Measurements from ENCODE around the gene JAML.

JAML gene

GRCh38 chr11:118239509-118240205 is 14.8 kb upstream of the JAML start:
- DNase-seq, result no peak

DNA sequence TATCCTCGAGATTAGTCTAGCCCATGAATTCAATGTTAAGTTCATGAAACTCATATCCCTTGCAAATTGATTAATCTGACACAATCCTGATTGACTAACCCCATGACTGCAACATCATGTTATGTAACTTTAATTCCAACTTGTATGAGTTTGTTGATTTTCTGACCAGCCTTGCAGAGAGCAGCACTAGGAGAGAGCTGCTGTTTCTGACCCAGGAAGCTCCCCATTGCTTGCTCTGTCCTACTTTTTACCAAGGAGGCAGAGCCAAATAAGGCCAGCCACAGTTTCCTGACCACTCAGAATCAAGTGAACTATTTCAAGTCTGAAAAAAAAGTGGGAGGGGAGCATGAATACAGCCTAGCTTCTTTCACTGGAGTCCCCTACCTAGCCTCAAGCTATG is 14.1 kb upstream of the JAML start:
- DNase-seq, result peak in 1 of 3 donors; percentile 38

DNA sequence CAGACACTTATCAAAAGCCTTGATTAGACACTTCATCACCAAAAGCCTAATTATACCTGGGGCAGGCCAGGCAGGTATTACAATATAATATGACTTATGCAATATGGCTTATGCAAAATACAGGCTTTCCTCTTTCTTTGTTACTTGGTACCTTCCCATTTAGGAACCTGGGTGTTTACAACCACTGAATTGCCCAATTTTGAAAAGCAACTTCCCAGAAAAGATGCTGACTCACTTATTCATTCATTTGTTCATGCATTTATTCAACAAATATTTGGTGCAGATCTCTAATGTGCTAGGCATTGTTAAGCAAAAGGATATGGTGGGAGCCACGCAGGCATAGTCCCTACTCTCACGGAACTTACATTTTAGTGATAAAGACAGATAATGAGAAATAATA is 13.6 kb upstream of the JAML start:
- peak in 2 of 3 donors; percentile 60 for DNase-seq

DNA sequence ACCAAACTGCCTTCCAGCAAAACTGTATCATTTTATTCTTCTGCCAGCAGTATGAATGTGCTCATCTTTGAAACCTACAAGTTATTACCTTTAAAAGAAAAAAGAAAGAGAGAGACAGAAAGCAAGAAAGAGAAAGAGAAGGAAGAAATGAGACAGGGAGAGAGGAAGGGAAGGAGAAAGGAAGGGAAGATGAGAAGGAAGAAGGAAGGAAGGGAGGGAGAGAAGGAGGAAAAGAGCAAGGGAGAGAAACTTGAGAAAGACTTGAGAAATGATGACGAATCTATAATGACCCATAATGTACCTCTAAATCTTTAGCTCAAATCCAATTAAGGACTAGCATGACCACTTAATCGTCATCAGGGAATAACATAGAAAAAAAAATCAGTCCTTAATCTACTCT is 11.4 kb upstream of the JAML start:
- no peak for DNase-seq

DNA sequence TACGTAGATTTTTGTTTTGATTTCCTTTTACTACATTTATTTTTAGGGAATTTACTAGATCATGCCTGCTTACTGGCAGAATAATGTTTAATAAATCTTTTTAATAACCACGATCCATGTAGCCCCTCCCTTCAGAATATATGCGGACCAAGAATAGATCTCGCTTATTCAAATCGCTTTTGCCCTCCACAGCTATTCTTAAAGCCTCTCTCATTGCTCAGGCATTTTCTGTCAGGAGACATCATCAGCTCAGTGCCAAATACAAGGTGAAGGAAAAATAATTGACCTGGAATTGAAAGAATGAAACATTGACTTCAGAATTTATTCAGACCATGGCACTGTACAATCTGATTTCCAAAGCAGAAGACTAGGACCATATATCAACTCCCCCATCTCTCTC is 10.0 kb upstream of the JAML start:
- no peak for DNase-seq

GRCh38 chr11:118233850-118234249 is 9.0 kb upstream of the JAML start:
- DNase-seq, result no peak

DNA sequence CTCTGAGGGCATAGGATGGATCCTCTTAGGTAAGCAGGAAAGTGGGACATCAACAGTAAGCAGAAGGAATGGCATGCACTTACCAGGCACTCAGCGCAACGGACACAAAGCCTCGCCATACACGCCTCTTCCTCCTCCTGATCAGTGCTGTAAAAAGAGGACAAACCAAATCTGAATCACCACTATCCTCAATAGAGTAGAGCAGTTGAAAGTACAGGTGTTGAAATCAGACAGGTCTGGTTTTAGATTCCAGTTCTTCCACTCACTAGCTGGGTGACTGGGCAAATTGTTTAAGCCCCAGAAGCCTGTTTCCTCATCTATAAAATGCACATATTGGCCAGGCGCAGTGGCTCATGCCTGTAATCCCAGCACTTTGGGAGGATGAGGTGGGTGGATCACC is 8.6 kb upstream of the JAML start:
- DNase-seq, result no peak

DNA sequence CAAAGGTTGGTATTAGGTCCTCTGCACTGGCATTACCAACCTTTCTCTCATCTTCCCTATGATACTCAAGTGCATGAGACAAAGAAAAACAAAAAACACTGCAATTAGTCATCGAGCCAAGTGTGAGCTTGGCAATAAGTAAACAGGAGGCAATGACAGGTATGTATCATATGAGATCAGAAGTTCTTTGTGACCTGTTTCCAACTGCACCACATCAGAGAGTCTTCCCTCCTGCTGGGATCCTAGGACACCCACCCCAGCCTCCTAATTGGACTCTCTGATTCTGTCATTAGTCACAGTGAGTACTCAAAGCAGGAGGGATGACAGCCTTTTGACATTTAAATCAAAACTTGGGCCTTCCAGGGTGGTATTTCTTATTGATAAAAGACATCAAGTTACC is 7.8 kb upstream of the JAML start:
- DNase-seq, result no peak

- DNase-seq, result no peak
These were observed 6.7 kb upstream of the JAML start for GRCh38 chr11:118231461-118231860.

GRCh38 chr11:118230088-118230487 is 5.3 kb upstream of the JAML start:
- no peak for DNase-seq

DNA sequence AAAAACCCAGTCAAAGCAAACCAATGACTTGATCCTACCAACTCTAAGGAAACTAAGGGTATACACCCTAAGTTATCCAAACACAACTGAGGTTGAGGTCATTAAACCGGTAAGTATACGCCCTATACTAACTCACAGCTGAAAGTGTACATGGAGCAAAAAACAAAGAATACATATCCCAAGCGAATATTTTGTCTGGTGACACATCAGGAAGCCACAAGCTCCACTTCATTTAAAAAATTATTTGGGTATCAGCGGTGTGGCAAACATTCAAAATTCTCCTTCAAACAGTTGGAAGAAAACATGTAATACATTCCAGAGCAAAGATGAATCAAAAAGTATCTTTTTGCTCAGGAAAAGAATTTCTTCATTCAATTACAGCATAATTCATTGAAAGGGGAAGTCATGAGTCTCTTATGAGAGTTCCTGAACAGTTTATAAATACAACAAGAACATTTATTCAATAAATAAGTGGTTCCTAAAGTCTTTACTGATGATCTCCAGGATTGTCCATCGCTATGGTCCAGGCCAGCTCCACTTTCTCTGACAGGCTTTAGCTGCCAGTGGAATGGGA is 4.5 kb upstream of the JAML start:
- DNase-seq, result peak in 2 of 3 donors; percentile 62 to 68

GRCh38 chr11:118227865-118228785 is 3.3 kb upstream of the JAML start:
- DNase-seq, result peak; percentile 55 to 87 (median 85)

- no peak for DNase-seq
These were observed 2.0 kb upstream of the JAML start for GRCh38 chr11:118226781-118227180.

GRCh38 chr11:118226296-118226695 is 1.5 kb upstream of the JAML start:
- peak; percentile 76 to 81 (median 77) for DNase-seq

- no peak for DNase-seq
These were observed 819 bp downstream of the JAML start for GRCh38 chr11:118223992-118224391.

DNA sequence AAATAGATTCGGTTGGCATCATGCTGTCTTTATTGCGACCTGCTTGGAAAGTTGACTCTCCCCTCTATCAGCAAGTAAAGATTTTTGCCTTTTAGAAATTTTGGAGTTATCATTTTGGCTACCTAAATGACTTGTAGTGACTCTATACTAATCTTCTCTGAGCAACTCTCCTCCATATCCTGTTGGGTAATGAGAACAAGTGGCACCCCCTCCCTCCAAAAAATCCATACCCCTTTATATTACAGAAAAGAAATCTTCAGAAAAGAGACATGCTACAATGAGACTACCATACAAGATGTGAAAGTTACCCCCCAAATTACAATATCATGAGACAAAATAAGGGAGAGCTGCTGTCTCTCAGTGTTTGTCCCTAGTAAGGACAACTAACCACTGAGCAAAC is 1.2 kb downstream of the JAML start:
- no peak for DNase-seq

DNA sequence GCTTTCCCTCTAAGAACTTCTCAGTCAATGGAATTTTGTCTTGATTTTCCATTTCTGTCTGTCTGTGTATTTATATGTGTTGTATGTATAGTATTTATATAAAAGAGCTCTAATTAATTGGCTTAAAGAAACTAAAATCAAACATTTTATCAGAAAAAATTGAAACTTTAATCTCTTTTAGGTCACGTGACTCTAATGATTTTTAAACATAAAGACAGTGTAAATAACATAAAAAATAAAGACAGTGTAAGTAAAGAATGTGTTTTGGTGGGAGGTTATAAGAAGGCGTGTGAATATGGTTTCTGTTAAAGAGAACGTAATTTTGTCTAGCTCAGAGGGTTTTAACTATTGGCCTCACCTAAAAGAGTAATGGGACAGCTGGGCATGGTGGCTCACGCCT is 2.4 kb downstream of the JAML start:
- no peak for DNase-seq

- DNase-seq, result no peak
These were observed 3.4 kb downstream of the JAML start for GRCh38 chr11:118221419-118221818.

- DNase-seq, result peak; percentile 63 to 68 (median 64)
These were observed 5.1 kb downstream of the JAML start for GRCh38 chr11:118219732-118220131.

DNA sequence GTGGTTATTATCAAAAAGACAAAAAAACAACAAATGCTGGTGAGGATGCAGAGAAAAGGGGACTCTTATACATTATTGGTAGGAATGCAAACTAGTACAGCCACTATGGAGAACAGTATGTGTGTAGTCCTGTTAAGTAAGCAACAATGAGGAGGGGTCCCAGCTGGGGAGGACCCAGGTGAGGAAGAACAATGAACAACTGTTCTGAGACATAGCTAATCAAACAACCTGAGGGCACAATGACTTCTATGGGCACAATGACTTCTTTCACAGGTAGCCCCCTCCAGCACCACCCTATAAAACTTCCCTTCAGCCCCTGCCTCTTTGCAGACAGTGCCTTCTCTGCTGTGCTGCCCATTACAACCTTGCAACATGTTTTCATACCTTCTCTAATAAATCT is 5.6 kb downstream of the JAML start:
- no peak for DNase-seq

DNA sequence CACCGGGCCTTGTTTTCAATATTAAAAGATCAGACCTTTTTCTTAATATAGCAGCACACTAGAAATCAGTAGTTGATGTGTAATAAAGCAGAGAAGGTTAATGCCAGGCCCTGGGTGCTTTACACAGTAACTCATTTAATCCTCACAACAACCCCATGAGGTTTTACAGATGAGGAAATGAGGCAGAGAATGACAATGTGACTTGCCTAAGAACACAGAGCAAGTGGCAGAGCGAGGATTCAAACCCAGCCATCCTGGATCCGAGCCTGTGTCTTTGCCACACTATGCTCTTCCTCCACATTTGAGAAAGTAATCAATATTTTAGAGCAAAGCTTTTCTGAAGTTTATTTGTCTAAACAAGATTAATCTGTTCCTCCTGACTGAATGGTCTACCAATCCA is 7.2 kb downstream of the JAML start:
- peak in 2 of 3 donors; percentile 47 to 60 for DNase-seq

- DNase-seq, result peak; percentile 71 to 82 (median 79)
These were observed 8.0 kb downstream of the JAML start for GRCh38 chr11:118216621-118217481.

DNA sequence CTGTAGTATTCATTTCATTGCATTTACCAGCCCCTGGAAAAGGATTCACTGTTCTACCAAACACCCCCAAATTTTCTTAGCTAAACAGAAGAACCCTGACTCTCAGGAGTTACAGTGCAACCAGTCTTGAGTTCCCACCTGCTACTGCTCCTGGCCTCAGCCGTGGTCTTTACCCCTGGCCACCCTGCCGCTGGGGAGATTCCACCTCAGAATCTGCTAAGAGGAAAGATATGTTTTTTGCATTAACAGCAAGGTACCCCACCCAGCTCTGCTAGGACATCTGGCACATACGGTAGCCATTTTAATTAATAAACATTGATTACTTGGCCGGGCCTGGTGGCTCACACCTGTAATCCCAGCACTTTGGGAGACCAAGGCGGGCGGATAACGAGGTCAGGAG is 9.0 kb downstream of the JAML start:
- no peak for DNase-seq
